Measurements from ENCODE around the gene PDE4D.

- TF ChIP-seq CTCF (IDR thresholded peaks at IDR 0.05) (no peak), POLR2A (IDR thresholded peaks at IDR 0.05) (no peak)
Measured at GRCh38 chr5:59840200-59840601, 53.3 kb downstream of the PDE4D start.
